HG02840 (cell line): Measurements from ENCODE around the gene ERGIC3.

Experiments
- ATAC-seq: cut with Tn5 transposase; IDR thresholded peaks from one replicate; pipeline ENCODE4 v1.9.1; 2021; ENCODE audit warnings: mild to moderate bottlenecking, moderate library complexity, moderate number of reproducible peaks; ENCODE audit not compliant: unreplicated experiment, low FRiP score

Gene ERGIC3

DNA sequence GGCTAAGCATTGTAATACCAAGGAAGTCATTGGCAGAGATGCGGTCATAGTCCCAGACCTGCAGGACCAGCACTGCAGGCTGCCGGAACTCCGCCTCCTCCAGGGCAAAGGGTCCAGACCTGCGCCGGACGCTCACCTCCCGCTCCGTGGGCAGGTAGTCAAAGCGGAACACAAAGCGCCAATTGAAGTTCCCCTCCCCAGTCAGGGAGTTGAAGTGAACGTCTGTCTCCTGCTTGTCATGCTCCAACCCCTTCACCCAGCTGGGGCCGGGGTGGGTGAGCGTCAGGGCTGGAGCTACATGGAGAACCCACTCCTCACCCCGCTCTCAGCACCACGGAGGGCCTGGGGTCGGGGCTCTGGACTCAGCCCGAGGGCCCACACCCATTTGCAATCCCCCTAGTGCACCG is 18.2 kb downstream of the ERGIC3 start:
- ATAC-seq = no peak

DNA sequence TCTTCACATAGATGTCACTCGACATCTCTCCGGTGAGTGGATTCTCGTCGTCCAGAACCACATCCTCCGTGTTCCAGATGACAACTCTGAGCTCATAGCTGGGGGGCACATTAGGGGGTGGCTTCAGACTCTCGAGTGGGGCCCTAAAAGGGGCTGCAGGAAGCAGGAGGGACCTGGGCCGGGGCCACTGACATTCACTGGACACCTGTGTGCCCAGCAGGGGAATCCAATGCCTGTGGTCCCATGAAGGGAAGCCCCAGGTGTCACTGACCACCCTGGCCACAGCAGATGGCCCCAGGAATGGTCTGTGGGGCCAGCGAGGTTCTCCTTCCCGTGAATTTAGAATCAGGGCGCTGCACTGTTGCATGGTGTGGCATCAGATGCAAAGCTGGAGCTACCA is 18.7 kb downstream of the ERGIC3 start:
- ATAC-seq = no peak

DNA sequence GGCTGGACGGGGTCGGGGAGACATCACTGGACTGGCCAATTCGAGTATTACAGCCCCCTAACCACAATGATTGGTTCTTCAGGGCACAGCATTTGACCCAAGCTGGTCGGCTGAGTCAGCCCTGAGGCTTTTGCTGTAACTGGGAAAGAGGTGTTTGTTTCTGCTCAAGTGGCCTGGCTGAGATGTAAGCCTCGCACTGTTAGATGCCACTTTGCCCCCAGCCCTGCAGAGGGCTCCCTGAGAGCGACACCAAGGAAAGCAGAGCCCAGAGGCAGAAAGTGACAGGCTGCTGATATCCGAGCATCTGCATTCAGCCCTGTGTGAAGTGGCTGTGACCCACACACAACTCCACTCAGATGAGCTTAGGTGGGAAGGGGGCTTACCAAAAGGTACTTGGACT is 19.4 kb downstream of the ERGIC3 start:
- ATAC-seq = no peak

DNA sequence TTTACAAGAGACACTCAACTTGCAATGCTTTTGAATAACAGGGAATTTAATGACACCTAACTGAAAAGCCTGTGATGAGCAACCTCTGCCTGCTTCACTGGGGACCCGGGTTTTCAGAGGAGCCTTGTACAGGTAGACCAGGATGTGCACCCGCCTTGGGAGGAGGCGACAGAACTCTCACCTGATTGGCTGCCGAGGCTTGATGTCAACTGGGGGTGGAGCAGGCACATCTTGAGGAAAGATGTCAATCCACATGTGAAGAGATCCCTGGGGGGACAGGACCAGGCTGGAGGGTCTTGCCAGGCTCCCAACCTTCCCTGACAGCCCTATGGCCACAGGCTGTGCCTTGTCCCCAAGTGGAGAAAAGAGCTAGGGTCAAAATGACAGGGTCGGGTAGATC is 19.8 kb downstream of the ERGIC3 start:
- no peak for ATAC-seq

DNA sequence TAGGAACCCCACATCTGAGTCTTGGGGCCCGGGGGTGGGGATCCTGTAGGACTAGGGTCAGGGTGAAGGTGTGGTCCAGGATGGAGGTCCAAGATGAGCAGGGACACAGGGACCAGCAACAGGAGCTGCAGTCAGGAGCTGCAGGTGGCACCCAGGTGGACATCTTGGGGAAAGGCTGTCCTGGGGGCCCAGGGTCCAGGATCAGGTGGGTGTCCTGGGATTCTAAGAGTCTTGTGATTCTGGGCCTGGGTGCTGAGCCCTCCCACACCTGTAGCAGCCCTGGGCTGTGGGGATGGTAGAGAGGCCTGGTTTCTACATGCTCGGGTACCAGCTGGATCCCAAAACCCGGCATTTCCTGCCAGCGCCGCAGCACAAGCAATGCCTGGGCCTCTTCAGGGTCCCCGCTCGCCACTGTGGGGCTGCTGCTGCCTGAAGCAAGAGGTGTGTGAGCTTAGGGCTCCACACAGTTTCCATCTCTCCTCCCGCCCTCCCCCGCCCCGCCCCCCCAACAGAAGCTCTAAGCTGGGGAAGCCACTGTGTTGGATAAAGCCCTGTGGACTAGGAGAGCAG is 20.7 kb downstream of the ERGIC3 start:
- no peak for ATAC-seq

DNA sequence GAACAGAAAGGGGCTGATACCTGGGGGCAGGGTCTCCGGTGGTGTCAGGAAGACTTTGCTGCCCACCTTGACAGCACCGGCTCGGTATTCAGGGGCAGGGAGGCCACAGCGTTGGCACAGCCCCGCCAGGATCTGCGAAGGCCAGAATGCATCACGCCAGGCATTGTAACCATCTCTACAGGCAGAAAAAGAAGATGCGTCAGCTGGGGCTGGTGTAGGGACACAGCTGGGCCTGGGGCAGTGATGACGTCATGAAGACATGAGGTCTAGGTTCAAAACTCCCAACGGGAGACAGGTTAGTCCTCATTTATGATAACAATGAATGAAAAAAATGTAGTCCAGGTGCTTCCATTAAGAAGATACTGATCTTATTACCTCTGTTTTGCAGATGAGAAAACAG is 22.0 kb downstream of the ERGIC3 start:
- no peak for ATAC-seq

DNA sequence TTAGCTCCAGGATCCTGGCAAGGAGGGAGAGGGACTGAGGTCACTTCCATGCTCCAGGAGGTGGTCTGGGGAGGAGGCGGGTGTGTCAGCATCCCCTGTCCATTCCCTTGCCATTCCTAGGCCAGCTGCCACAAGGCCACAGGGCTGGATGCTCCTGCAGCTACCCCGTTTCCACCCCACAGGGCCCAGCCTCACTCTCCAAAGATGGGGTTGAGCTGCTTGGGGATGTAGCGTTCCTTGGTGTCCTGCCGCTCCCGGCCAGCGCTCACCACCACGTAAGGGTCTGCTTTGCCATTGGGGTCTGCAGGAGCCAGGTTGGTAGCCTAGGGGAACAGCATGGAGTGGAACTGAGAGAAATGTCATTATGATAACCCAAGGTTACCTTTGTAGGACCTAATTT is 23.0 kb downstream of the ERGIC3 start:
- ATAC-seq = no peak

DNA sequence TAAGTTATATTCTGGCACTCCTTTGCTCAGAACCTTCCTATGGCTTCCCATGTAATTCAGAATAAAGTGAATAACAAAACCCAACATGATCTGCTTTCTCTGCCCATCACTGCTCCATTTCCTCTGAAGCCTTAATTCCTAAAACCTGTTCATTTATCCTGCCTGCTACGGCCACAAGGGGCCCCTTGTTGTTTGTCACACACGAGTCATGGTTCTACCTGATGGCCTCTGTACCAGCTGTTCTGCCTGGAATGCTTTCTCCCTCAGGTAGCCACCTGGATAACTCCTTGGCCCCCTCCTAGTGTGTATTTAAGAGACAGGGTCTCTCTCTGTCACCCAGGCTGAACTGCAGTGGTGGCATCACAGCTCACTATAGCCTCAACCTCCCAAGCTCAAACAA is 26.8 kb downstream of the ERGIC3 start:
- ATAC-seq = no peak

DNA sequence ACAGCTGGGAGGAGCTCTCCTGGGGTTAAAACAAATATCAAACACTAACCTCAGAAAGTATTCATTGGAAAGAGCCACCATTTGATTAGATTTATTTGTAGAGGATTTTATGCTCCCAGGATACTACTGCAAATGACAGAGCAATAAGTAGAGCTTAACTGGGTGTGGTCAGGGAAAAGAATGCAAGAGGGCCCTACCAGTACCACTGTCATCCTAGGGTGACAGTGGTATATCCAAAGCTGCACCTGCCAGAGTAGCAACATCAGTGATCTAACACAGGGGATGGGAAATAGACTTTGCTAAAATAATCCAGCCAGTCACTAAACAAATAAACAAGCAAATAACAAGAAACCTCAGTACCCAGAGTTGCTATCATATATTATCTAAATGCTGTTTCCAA is 29.7 kb downstream of the ERGIC3 start:
- ATAC-seq = no peak

DNA sequence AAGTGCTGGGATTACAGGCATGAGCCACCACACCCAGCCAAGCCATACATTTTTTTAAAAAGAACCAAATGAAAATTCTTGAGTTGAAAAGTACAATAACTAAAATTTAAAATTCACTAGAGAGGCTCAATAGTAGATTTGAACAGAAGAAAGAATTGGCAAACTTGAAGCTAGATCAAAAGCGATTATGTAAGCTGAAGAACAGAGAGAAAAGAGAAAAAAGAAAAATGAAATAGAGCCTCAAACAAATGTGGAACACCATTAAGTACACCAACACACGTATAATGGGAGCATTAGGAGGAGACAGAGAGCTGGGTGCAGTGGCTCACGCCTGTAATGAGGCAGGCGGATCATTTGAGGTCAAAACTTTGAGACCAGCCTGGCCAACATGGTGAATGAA is 31.0 kb downstream of the ERGIC3 start:
- ATAC-seq = no peak

DNA sequence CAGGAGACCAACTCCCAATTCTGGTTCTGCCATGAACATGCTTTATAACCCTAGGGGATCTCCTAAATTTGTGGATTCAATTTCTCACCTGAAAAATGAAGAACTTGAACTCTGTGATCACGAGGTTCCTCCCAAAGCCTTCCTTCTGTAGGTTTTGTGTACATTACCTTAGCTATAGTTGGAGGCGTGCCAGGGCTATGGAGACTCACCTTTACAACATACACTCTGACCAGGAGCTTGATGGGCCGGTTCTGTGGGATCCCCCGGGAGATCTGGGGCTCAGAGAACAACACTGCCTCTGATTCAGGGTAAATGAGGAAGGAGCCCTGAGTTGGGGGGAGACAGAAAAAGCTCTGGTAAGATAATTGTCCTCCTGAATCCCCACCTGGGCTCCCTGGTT is 34.1 kb downstream of the ERGIC3 start:
- ATAC-seq = no peak

DNA sequence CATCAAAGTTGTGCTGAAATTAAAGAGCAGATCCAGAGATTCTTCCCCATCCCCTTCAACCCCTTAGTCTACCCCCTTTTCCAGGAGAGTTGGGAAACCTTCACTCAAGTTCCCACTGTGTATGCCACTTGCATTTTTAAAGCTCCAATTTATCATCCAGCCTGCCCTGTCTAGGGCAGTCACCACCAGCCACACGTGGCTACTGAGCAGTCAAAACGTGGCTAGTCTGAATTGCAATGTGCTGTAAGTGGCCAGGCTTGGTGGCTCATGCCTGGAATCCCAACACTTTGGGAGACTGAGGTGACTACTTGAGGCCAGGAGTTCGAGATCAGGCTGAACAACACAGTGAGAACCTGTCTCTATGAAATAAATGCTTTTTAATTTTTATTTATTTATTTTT is 34.9 kb downstream of the ERGIC3 start:
- no peak for ATAC-seq

DNA sequence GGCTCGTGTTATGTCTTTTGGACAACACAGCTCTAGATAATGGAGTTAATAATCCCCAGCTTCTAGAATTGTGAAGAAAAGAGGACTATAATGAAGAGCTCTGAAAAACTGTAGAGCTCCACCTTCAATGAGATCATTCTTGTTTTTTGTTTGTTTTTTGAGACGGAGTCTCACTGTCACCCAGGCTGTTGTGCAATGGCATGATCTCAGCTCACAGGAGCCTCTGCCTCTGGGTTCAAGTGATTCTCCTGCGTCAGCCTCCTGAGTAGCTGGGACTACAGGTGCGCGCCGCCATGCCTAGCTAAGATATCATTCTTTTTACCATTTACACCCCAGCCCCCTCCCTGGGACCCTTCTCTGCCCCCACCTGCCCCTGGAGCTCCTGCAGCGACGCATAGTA is 36.6 kb downstream of the ERGIC3 start:
- ATAC-seq = no peak

DNA sequence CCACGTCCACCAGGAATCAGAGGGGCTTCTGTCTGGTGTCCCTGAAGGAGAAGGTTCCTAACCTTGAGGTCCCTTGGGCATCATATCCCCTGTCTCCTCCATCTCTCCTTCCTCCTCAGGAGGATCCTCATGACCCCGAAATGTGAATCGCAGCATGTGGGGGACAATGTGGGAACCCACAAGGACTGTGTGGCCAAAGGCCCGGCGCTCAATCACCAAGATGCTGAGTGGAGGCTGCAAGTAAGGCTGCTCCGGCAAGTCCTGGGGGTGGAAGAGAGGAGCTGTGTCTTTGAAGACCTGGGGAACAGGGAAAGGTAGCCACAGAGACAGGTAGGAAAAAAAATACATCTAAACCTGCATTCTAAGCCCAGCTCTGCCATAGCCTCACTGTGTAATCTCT is 37.3 kb downstream of the ERGIC3 start:
- ATAC-seq = no peak

DNA sequence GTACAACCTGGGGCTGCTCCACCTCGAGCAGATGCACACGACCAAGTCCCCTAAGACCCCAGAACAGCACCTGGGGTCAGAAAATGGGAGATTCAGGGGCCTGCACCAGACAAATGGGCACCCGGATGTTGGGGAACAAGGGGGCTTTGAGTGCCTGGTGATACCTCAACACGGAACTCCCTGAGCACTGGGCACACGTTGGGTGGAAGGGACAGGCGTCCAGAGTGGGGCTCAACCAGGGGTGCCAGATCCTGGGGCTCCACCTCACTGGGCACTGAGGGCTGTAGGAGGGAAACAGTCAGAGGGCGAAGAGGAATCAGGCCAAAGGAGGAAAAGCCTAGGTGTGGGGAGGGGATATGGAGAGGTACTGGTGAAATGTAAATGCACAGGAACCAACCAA is 40.3 kb downstream of the ERGIC3 start:
- ATAC-seq = no peak

DNA sequence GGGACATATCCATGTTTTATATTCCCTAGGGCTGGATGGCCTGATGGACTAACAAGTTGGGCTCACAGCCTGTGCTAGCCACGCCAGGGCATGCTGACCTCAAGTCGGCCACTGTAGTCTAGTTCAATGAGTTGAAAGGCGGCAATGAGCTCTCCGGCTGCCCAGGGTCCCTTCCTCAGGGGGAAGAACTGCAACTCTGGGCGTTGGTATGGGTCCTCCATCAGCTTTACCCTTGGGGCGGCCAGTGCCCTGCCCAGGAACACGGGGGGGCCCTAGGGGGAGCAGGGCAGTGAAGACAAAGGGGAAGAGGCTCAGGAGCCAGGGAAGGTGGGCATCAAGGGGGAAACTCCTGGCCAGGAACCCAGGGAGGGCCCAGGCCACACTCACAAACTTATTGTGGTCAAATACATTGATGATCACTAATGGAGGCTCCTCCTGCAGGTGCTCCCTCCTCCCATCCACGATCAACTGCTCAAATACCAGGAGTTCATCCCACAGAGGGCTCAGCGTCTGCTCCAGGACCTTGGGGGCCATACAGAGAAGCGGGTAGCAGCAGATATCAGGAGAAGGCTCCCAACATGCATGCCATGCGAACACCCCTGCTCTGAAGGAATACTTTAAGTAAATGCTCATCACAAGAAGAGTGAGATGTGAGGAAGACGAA is 41.0 kb downstream of the ERGIC3 start:
- ATAC-seq = no peak

DNA sequence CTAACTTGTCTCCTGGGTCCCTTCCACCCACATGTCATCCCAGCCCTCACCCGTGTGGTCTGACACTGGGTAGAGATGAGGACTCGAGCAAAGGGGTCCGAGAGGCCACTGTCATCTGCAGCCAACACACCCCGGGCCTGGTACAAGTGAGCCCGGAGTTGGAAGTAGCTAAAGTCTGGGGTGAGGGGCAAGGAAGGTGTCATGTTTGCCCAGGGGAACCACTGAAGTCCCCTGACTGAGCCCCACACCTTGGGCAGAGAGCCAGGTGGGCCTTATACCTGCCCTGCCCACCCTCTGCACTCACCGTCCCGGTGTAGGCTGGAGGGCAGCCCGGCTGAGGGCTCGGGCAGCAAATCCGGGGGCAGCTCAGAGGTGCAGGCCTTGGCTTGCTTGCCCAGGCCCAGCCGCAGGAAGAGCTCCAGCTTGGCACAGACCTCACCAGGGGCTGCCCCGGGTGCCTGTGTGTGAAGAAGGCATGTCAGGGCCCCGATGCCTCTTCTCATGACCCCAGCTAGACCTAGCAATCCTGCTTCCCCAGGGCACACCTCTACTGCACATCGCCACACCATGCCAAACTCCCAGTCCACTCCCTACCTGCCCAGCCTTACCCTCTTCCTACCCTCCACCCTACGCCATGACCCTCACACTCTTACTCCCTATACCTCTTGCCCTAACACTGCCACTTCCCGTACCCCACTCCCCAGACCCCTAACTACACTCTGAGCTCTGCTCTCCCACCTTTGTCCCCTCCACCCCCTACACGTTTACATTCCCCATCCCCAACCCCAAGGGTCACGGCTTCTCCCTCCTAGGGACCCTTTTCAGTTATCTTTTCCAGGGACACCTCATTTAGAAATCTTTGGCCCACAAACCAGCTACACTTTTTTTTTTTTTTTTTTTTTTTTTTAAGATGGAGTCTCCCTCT is 42.0 kb downstream of the ERGIC3 start:
- ATAC-seq = no peak

DNA sequence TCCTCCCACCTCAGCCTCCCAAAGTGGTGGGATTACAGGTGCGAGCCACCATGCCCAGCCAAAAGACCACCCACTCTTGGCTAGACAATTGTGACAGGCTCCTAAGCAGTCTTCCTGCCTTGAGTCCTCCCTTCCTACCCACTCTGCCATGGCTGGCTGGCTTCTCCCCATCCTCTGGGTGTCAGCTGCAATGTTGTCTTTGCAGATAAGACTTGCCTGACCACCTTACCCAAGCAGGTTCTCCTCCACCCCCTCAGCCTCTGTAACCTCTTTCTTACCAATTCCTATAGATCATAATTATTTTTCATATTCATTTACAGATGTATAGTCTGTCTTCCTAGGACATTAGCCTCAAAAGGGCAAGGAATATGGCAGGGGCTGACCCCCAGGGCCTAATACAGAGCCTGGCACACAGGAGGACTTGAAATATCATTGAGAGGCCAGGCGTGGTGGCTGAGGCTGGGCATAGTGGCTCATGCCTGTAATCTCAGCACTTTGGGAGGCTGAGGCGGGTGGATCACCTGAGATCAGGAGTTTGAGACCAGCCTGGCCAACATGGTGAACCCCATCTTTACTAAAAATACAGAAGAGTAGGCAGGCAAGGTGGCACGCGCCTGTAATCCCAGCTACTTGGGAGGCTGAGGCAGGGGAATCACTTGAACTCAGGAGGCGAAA is 45.0 kb downstream of the ERGIC3 start:
- no peak for ATAC-seq

DNA sequence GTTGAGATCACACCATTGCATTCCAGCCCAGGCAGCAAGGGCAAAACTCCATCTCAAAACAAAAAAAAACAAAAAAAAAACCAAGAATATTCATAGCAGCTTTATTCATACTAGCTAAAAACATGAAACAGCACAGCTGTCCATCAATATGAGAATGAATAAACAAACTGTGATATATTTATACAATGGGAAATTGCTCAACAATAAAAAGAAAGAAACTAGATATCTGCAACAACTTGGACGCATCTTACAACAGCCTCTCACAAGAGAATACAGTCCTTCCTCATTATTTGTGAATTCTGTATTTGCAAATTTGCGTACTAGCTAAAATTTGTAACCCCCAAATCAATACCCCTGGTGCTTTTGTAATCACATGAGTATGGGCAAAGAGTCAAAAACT is 45.6 kb downstream of the ERGIC3 start:
- no peak for ATAC-seq

DNA sequence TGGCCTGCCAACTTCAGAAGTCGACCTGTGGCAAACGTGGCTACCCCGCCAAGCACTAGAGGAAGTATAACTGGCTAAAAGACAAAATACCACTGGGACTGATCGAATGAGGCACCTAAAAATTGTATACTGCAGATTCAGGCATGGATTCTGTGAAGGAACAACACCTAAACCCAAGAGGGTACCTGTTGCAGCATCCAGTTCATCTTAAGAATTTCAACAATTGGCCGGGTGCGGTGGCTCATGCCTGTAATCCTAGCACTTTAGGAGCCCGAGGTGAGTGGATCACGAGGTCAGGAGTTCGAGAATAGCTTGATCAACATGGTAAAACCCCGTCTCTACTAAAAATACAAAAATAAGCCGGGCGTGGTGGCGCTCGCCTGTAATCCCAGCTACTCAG is 46.5 kb downstream of the ERGIC3 start:
- no peak for ATAC-seq

DNA sequence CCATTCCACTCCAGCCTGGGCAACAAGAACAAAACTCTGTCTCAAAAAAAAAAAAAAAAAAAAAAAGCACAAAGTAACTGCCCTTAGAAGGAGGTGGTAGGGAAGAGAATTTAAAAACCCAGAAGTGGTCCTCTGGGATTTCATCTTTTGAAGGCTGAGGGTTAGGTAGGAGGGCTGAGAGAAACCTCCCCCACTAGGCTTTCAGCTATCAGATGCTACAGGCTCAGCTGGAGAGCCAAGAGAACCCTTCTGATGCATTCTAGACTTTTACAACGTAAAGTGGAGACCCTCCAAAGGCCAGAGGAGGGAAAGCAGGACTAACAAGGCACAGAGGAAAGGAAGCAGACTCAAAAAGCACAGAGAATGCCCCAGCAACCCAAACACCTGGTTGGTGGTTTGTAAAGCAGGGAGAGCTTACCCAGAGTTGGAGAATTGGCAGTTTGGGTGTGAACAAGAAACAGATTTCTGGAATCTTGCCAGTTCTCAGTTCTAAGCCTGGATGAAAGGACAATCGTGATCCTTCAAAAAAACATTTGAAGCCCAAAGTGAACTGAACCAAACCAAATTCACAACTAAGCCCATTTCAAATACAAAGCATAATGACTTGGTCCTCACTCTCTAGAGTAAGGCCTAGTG is 50.6 kb downstream of the ERGIC3 start:
- no peak for ATAC-seq
